ENCODE measurements around the gene PC. TPM values are rescaled to one million over a fixed set of nuclear protein-coding genes. Genes with fewer than 3 reads are reported as not detected.

The PC gene
- total RNA-seq, 4 donors from 2014 or later = 91.0 to 240 (median 134) TPM

DNA sequence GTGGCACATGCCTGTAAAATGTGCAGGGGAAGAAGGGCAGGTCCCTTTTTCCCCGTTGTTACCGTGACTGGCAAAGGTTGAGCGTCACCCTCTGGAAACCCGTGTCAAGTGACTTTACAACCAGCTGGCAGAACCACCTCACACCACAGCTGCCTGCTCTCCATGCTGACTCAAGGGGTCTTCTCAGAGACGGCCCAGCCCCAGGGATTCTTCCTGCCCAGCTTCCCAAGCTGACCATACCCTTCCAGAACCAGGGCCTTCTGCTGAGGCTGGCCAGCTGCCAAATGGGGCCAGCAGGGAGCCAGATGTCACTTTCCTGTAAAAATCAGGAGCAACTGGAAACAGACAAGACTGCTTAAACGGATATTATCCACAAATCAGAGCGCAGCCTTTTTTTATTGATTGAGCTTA, 6.3 kb downstream of the PC start:
- DNase-seq (ENCODE audit: low spot score) (no peak), ATAC-seq (ENCODE audit: low FRiP score) (no peak)
- TF ChIP-seq, protein P1, sequence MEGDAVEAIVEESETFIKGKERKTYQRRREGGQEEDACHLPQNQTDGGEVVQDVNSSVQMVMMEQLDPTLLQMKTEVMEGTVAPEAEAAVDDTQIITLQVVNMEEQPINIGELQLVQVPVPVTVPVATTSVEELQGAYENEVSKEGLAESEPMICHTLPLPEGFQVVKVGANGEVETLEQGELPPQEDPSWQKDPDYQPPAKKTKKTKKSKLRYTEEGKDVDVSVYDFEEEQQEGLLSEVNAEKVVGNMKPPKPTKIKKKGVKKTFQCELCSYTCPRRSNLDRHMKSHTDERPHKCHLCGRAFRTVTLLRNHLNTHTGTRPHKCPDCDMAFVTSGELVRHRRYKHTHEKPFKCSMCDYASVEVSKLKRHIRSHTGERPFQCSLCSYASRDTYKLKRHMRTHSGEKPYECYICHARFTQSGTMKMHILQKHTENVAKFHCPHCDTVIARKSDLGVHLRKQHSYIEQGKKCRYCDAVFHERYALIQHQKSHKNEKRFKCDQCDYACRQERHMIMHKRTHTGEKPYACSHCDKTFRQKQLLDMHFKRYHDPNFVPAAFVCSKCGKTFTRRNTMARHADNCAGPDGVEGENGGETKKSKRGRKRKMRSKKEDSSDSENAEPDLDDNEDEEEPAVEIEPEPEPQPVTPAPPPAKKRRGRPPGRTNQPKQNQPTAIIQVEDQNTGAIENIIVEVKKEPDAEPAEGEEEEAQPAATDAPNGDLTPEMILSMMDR (IDR thresholded peaks at IDR 0.05) = no peak

DNA sequence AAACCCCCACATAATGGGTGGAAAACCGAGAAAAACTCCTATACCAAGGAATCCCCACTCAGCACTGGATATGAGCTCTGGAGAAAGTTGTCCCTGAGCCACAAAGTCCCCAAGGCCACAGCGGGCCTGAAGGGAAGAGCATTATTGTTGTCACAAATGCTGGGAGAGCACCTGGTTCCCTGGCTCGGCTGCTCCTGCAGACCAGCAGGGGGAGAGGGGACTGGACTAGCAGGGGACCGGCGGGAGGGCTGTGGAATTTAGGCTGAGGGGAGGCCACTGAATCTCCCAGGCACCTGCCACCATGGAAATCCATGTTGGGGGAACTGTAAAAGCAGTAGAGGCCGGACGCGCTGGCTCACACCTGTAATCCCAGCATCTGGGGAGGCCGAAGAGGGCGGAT, 7.0 kb downstream of the PC start:
- ATAC-seq (ENCODE audit: low FRiP score) = no peak

GRCh38 chr11:66950112-66950535, 8.1 kb downstream of the PC start:
- ATAC-seq (ENCODE audit: low FRiP score) (no peak), DNase-seq (ENCODE audit: low spot score) (no peak)
- TF ChIP-seq, protein P1 (IDR thresholded peaks at IDR 0.05) = no peak

More for the DNA sequence above, 7.0 kb downstream of the PC start:
- TF ChIP-seq, protein P1 (IDR thresholded peaks at IDR 0.05) = no peak
- no peak for DNase-seq (ENCODE audit: low spot score)

DNA sequence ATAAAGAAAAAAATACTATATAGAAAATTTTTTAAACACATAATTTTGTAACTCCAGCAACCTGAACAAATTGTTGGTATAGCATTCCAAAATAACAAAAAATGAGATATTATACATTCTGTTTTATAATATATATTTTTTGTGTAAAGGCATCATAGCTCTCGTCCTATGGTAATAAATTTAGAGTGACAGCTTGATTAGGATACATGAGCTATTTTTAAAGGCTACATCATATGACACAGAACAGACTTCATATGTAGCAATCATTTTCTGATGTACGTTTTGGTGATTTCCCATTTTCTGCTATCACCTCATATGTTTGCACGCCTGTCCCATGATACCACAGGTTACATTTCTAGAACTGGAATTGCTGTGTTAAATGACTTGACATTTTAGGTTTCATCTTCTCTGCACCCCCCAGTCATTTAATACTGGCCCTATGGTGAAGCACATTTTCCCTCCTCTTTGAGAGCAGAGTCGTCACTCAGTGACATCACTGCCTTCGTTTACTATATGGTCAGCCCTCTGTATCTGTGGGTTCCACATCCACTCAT, 19.5 kb downstream of the PC start:
- TF ChIP-seq, protein P1 (IDR thresholded peaks at IDR 0.05) = no peak
- DNase-seq (ENCODE audit: low spot score) = no peak
- ATAC-seq (ENCODE audit: low FRiP score) = no peak

GRCh38 chr11:66937193-66937733, 20.9 kb downstream of the PC start:
- TF ChIP-seq, protein P1 (IDR thresholded peaks at IDR 0.05) = no peak
- no peak for DNase-seq (ENCODE audit: low spot score)
- ATAC-seq (ENCODE audit: low FRiP score) = no peak

- TF ChIP-seq, protein P1 (IDR thresholded peaks at IDR 0.05) = no peak
- ATAC-seq (ENCODE audit: low FRiP score) (no peak), DNase-seq (ENCODE audit: low spot score) (no peak)
Observed at GRCh38 chr11:66936311-66936711, 21.9 kb downstream of the PC start.
